Chondrocyte (in vitro differentiated cells): ENCODE data around the gene GET4. TPM values are rescaled to one million over a fixed set of nuclear protein-coding genes. Genes with fewer than 3 reads are reported as not detected.

Experiments used
- DNase-seq: peaks from one replicate; pipeline ENCODE4 v3.0.0; 2021; ENCODE audit warnings: mixed read lengths, low spot score
- H3K27ac Mint-ChIP-seq: one replicate; pipeline ENCODE4 v1.8.0; 2021; ENCODE audit warnings: mild to moderate bottlenecking, moderate library complexity, mixed read lengths; ENCODE audit not compliant: unreplicated experiment
- H3K27me3 Mint-ChIP-seq: 2 replicates; pipeline ENCODE4 v1.8.0; 2021; ENCODE audit warnings: low read depth, mixed read lengths
- H3K36me3 Mint-ChIP-seq: 2 replicates; pipeline ENCODE4 v1.8.0; 2021; ENCODE audit warnings: low read depth, mixed read lengths
- H3K4me1 Mint-ChIP-seq: 2 replicates; pipeline ENCODE4 v1.8.0; 2021; ENCODE audit warnings: low read depth, mild to moderate bottlenecking, mixed read lengths
- H3K4me3 Mint-ChIP-seq: one replicate; pipeline ENCODE4 v1.8.0; 2021; ENCODE audit warnings: mild to moderate bottlenecking, moderate library complexity, mixed read lengths; ENCODE audit not compliant: unreplicated experiment
- H3K9me3 Mint-ChIP-seq: 2 replicates; pipeline ENCODE4 v1.8.0; 2021; ENCODE audit warnings: low read depth, mixed read lengths
- total RNA-seq: library from RNA; stranded (reverse); gene quantifications from 3 replicates; pipeline ENCODE4 v1.2.1, GENCODE V29; 2021
- TF ChIP-seq, protein P1 (sequence below): fragments of 200-600 bp; sonication (generic); IDR thresholded peaks from 2 replicates; pipeline ENCODE4 v1.5.0; 2021; ENCODE audit warnings: antibody characterized with exemption, mild to moderate bottlenecking, moderate library complexity

The GET4 gene
- total RNA-seq, 1 donor from 2014 or later = 28.0 TPM

DNA sequence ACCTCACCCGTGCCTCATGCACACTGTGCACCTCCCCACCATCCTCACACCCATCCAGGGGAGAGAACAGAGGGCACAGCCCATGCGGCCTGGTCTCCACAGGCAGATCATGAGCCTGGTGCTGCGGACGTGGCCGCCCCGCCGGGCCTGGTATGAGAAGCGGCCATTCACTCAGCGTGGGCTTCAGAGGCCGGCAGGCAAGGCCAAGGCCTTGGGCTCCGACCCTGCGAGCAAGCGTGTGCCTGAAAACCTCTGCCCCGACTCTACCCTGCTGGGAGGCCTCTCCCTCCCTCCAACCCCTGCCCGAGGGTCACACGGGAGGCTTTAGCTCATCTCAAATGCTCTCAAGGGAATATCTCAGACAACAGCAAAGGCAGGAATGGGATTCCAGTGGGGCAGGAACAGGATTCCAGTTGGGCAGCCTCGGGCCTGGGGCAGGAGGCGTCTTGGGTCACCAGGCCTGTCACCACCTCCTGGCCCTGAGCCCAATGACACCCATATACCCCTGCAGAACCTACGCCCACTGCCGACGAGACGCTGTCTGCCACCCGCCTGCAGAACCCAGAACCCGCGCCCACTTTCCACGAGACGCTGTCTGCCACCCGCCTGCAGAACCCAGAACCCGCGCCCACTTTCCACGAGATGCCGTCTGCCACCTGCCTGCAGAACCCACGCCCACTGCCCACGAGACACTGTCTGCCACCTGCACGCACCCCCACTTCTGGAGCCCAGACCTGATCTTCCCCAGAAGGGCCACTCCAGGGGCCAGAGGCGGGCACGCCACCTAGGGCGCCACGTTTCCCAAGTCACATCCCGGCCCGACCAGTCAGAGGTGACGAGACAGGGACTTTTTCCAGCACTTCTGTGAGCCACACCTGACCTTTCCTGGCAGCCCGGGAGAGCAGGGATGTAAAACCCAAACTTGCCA lies 39.2 kb downstream of the GET4 start:
- H3K27ac Mint-ChIP-seq = peak overlapping the region; percentile 8

DNA sequence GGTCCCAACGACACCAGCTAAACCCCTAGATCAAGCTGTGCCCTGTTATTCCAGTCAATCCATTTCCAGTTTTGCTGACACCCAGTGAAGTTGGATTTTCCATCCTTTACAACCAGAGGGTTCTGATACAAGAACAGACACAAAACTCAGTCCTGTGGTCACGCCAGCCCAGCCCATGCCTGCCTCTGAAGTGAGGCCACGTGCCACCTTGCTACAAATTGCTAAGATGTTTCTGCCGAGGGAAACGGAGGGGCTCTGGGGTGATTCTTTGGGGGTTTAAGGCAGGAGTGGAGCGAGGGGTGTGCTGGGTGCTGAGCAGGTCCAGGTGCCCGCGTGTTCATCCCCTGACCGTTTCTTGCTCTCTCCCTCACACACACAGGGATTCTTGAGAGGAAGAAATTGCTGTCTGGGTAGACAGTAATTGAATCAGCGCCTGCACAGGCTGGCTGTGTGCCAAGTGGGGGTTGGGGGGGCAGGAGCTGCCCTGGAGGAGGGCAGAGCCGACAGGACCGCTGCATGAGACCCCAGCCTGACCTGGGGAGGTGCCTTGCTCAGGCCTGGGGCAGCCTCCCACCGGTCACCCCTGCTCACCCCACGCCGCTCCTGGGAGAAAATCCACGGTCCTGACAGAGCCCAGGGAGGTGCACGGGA lies 40.1 kb downstream of the GET4 start:
- DNase-seq = peak; percentile 77
- no peak overlapping the region for H3K4me3 Mint-ChIP-seq
- H3K9me3 Mint-ChIP-seq = no peaks in the 10 kb centered on the region
- no peaks in the 10 kb centered on the region for H3K36me3 Mint-ChIP-seq
- H3K4me1 Mint-ChIP-seq = peaks cover 8% of the 10 kb centered on the region
- H3K27me3 Mint-ChIP-seq = no peaks in the 10 kb centered on the region
- H3K27ac Mint-ChIP-seq = peak overlapping the region; percentile 24
- TF ChIP-seq, protein P1, sequence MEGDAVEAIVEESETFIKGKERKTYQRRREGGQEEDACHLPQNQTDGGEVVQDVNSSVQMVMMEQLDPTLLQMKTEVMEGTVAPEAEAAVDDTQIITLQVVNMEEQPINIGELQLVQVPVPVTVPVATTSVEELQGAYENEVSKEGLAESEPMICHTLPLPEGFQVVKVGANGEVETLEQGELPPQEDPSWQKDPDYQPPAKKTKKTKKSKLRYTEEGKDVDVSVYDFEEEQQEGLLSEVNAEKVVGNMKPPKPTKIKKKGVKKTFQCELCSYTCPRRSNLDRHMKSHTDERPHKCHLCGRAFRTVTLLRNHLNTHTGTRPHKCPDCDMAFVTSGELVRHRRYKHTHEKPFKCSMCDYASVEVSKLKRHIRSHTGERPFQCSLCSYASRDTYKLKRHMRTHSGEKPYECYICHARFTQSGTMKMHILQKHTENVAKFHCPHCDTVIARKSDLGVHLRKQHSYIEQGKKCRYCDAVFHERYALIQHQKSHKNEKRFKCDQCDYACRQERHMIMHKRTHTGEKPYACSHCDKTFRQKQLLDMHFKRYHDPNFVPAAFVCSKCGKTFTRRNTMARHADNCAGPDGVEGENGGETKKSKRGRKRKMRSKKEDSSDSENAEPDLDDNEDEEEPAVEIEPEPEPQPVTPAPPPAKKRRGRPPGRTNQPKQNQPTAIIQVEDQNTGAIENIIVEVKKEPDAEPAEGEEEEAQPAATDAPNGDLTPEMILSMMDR = no peak

More for the DNA sequence above, 39.2 kb downstream of the GET4 start:
- Mint-ChIP-seq H3K4me3 (no peak overlapping the region), H3K9me3 (no peaks in the 10 kb centered on the region), H3K4me1 (peaks cover 8% of the 10 kb centered on the region), H3K27me3 (no peaks in the 10 kb centered on the region), H3K36me3 (no peaks in the 10 kb centered on the region)
- TF ChIP-seq, protein P1 = no peak
- peak; percentile 76 for DNase-seq

DNA sequence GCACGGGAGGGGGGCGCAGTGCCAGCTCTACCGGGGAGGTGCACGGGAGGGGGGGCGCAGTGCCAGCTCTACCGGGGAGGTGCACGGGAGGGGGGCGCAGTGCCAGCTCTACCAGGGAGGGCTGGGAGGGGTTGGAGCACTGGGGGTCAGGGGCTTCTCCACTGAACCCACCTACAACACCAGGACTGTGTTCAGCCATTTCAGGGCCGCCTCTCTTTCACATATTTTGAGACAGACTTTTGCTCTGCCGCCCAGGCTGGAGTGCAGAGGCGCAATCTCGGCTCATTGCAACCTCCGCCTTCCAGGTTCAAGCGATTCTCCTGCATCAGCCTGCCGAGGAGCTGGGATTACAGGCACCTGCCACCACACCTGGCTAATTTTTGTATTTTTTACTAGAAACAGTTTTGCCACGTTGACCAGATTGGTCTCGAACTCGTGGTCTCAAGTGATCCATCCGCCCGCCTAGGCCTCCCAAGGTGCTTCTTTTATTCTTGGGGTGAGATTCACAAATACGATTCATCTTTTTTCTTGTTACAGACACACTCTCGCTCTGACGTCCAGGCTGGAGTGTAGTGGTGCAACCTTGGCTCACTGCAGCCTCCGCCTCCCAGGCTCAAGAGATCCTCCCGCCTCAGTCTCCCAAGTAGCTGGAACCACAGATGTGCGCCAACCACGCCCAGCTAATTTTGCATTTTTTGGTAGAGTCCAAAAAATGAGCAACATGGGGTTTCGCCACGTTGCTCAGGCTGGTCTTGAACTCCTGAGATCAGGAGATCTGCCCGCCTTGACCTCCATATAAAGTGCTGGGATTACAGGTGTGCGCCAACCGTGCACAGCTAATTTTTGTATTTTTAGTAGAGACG lies 41.1 kb downstream of the GET4 start:
- no peaks in the 10 kb centered on the region for H3K9me3 Mint-ChIP-seq
- H3K27ac Mint-ChIP-seq = no peak overlapping the region
- TF ChIP-seq, protein P1 = no peak
- H3K4me3 Mint-ChIP-seq = no peak overlapping the region
- DNase-seq = peak; percentile 51
- no peaks in the 10 kb centered on the region for H3K27me3 Mint-ChIP-seq
- H3K36me3 Mint-ChIP-seq = no peaks in the 10 kb centered on the region
- H3K4me1 Mint-ChIP-seq = peaks cover 8% of the 10 kb centered on the region

DNA sequence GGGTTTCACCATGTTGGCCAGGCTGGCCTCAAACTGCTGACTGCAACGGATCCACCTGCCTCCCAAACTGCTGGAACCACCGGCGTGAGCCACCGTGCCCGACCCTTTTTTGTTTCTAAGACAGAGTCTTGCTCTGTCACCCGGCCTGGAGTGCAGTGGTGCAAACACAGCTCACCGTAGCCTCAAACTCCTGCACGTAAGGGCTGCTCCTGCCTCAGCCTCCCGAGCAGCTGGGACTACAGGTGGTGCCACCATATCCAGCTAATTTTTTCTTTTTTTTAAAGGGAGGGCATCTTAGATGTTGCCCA lies 41.7 kb downstream of the GET4 start:
- Mint-ChIP-seq H3K9me3 (no peaks in the 10 kb centered on the region), H3K36me3 (no peaks in the 10 kb centered on the region)
- TF ChIP-seq, protein P1 = no peak

More for the DNA sequence above, 41.7 kb downstream of the GET4 start:
- no peak overlapping the region for H3K4me3 Mint-ChIP-seq
- no peak overlapping the region for H3K27ac Mint-ChIP-seq
- DNase-seq = peak; percentile 63
- peaks cover 11% of the 10 kb centered on the region for H3K4me1 Mint-ChIP-seq
- H3K27me3 Mint-ChIP-seq = no peaks in the 10 kb centered on the region
